ENCODE measurements around the gene DOK4.
A peak's percentile ranks its signal among the peaks of the same experiment; 100 is the strongest.

The DOK4 gene

DNA sequence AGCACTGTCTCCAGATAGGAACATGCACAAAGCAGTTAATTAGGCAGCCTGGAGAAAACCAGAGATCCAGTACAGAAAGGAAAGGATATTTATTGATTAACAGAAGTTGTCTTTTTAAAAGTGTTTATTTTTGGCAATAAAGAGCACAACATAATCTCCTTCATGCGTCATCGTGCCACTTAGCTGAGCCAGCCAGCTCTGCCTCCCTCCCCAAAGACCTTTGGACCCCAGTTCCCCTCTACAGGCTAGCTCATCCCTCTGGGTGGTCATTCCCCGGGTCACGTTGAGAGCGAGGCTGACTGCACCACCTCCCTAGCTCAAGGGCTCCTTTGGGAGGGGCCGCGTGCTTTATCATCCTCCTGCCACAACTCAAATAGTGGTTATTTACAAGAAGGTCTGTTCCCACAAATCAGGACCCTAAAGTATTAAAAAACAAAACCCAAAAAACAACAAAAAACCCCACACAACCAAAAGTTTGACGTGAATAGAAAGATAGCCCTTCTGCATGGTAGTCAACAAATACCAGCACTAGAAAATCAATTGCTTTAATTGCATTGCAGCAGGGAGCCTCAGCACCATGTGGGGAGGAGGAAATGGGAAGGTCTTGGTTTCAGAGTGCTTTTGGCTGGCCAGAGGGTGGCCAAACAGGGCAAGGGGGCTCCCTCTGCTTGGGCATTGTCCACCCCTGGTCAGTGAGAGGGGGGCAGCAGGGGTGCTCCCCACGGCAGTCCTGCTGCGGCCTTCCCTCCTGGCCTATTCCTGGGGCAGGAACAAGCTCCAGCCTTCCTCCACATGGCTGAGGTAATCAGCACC lies 14.2 kb downstream of the DOK4 start:
- no peaks in the 10 kb centered on the region for H3K27me3 ChIP-seq (replicated peaks; ENCODE audit: control insufficient read depth, insufficient read depth, low read length, poor library complexity, severe bottlenecking)
- H3K27ac ChIP-seq (ENCODE audit: insufficient read depth, low read length, poor library complexity, severe bottlenecking) = no peak overlapping the region
- H3K36me3 ChIP-seq (ENCODE audit: control insufficient read depth, insufficient read depth, low read length) = peaks cover 55% of the 10 kb centered on the region
- no peaks in the 10 kb centered on the region for H3K9me3 ChIP-seq (ENCODE audit: control insufficient read depth, low read length)
- no peak for DNase-seq
- H3K4me3 ChIP-seq (ENCODE audit: insufficient read depth, low read depth, low read length, poor library complexity, severe bottlenecking) = no peak overlapping the region
- H3K4me1 ChIP-seq (ENCODE audit: control insufficient read depth, insufficient read depth, low read length, poor library complexity, severe bottlenecking) = peaks cover 10% of the 10 kb centered on the region

DNA sequence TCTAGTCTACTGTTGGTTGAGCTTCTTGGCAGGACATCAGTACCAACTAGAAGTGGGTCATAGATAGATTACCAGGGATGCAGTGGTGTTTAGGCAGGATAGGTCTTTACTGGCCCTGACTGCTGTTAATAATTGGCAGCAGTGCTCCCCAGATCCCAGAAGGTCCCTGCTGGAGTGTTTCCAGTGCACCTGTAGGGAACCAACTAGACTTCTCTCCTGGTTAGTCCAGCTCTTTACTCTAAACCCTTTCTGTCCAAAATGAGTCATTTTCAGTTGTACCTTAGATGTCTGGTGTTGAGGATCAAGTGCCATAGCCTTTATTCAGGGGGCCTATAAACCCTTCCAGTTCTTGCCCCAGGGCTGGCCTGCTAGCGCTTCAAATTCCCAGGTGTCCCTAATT lies 15.1 kb downstream of the DOK4 start:
- no peaks in the 10 kb centered on the region for H3K27me3 ChIP-seq (replicated peaks; ENCODE audit: control insufficient read depth, insufficient read depth, low read length, poor library complexity, severe bottlenecking)
- H3K4me3 ChIP-seq (ENCODE audit: insufficient read depth, low read depth, low read length, poor library complexity, severe bottlenecking) = no peak overlapping the region
- peaks cover 60% of the 10 kb centered on the region for H3K36me3 ChIP-seq (ENCODE audit: control insufficient read depth, insufficient read depth, low read length)
- no peak overlapping the region for H3K27ac ChIP-seq (ENCODE audit: insufficient read depth, low read length, poor library complexity, severe bottlenecking)
- DNase-seq = no peak
- H3K9me3 ChIP-seq (ENCODE audit: control insufficient read depth, low read length) = no peaks in the 10 kb centered on the region
- H3K4me1 ChIP-seq (ENCODE audit: control insufficient read depth, insufficient read depth, low read length, poor library complexity, severe bottlenecking) = peaks cover 6% of the 10 kb centered on the region

DNA sequence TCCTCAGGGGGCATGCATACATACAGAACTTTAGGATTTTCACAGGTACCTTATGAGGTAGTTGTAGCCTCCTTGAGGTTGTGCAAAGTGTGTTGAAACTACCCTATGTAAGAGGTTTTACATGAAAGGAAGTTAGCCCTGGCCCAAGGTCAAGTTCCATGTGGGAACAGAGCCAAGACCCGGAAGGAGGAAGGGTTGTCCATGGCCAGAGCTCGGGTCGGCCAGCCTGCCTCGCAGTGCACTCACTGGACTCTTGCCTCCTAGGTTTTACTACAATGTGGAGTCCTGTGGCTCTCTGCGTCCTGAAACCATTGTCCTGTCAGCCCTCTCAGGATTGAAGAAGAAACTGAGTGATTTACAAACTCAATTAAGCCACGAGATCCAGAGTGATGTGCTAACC lies 15.6 kb downstream of the DOK4 start:
- Histone ChIP-seq H3K36me3 (ENCODE audit: control insufficient read depth, insufficient read depth, low read length) (peaks cover 65% of the 10 kb centered on the region), H3K27me3 (replicated peaks; ENCODE audit: control insufficient read depth, insufficient read depth, low read length, poor library complexity, severe bottlenecking) (no peaks in the 10 kb centered on the region), H3K4me1 (ENCODE audit: control insufficient read depth, insufficient read depth, low read length, poor library complexity, severe bottlenecking) (peaks cover 1% of the 10 kb centered on the region), H3K27ac (ENCODE audit: insufficient read depth, low read length, poor library complexity, severe bottlenecking) (no peak overlapping the region), H3K4me3 (ENCODE audit: insufficient read depth, low read depth, low read length, poor library complexity, severe bottlenecking) (no peak overlapping the region), H3K9me3 (ENCODE audit: control insufficient read depth, low read length) (no peaks in the 10 kb centered on the region)
- no peak for DNase-seq

DNA sequence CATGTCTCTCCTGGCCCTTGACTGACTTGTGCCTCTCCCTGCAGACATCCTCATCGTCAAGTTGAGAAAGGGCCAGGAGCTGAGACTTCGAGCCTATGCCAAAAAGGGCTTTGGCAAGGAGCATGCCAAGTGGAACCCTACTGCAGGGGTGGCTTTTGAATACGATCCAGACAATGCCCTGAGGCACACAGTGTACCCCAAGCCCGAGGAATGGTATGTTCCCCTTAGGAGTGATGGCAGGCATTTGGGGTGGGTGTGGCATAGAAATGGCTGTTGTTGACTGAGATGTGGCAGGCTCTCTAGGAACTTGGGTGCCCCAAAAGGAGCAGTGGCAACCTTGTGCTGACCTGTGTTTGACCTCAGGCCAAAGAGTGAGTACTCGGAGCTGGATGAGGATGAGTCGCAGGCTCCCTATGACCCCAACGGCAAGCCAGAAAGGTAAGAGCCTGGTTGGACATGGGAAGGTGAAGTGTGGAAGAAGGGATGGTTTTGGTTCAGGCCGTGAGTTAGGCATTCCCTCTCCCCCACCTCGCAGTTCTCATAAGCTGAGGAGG lies 16.3 kb downstream of the DOK4 start:
- H3K27me3 ChIP-seq (replicated peaks; ENCODE audit: control insufficient read depth, insufficient read depth, low read length, poor library complexity, severe bottlenecking) = no peaks in the 10 kb centered on the region
- no peak for DNase-seq
- H3K4me1 ChIP-seq (ENCODE audit: control insufficient read depth, insufficient read depth, low read length, poor library complexity, severe bottlenecking) = peaks cover under 1% of the 10 kb centered on the region
- H3K36me3 ChIP-seq (ENCODE audit: control insufficient read depth, insufficient read depth, low read length) = peaks cover 72% of the 10 kb centered on the region
- no peak overlapping the region for H3K27ac ChIP-seq (ENCODE audit: insufficient read depth, low read length, poor library complexity, severe bottlenecking)
- H3K4me3 ChIP-seq (ENCODE audit: insufficient read depth, low read depth, low read length, poor library complexity, severe bottlenecking) = no peak overlapping the region
- H3K9me3 ChIP-seq (ENCODE audit: control insufficient read depth, low read length) = no peaks in the 10 kb centered on the region

DNA sequence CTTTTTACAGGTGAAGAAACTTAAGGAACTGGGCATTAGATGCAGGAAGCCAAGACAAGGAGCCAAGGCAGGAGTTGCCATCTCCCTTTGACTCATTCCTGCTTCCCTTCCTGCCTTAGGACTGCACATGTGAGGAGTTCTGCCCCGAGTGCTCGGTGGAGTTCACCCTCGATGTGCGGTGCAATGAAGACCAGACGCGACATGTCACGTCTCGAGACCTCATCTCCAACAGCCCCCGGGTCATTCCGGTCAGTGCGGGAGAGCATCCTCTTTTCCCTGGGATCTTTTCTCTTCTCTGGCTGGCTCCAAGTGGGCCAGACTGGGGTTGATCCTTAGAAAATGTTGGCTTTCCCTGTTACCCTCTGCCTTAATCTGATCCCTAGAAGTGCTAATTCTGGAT lies 17.2 kb downstream of the DOK4 start:
- no peaks in the 10 kb centered on the region for H3K27me3 ChIP-seq (replicated peaks; ENCODE audit: control insufficient read depth, insufficient read depth, low read length, poor library complexity, severe bottlenecking)
- no peak overlapping the region for H3K27ac ChIP-seq (ENCODE audit: insufficient read depth, low read length, poor library complexity, severe bottlenecking)
- H3K4me1 ChIP-seq (ENCODE audit: control insufficient read depth, insufficient read depth, low read length, poor library complexity, severe bottlenecking) = peaks cover 3% of the 10 kb centered on the region
- DNase-seq = no peak
- no peaks in the 10 kb centered on the region for H3K9me3 ChIP-seq (ENCODE audit: control insufficient read depth, low read length)
- no peak overlapping the region for H3K4me3 ChIP-seq (ENCODE audit: insufficient read depth, low read depth, low read length, poor library complexity, severe bottlenecking)
- H3K36me3 ChIP-seq (ENCODE audit: control insufficient read depth, insufficient read depth, low read length) = peaks cover 79% of the 10 kb centered on the region

DNA sequence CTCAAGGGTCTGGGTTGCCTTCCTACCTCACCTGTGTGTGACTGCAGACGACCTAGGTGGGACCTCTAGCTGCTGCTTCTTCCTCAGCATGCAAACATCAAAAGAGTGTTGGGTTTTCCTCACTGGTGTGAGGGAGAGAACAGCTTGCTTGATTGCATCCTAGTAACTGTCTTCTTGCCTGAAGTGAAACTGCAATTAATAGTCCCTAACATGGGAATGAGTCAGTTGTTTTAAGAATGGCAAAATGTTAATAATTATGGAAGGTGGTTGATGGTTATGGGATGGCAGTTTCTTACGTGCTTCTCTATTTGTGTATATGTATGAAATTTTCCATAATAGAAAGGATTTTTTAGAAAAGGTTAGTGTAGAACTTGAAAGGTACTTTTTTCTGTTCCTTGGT lies 17.9 kb downstream of the DOK4 start:
- Histone ChIP-seq H3K4me3 (ENCODE audit: insufficient read depth, low read depth, low read length, poor library complexity, severe bottlenecking) (no peak overlapping the region), H3K4me1 (ENCODE audit: control insufficient read depth, insufficient read depth, low read length, poor library complexity, severe bottlenecking) (peaks cover 7% of the 10 kb centered on the region), H3K9me3 (ENCODE audit: control insufficient read depth, low read length) (no peaks in the 10 kb centered on the region), H3K27ac (ENCODE audit: insufficient read depth, low read length, poor library complexity, severe bottlenecking) (no peak overlapping the region), H3K36me3 (ENCODE audit: control insufficient read depth, insufficient read depth, low read length) (peaks cover 80% of the 10 kb centered on the region), H3K27me3 (replicated peaks; ENCODE audit: control insufficient read depth, insufficient read depth, low read length, poor library complexity, severe bottlenecking) (no peaks in the 10 kb centered on the region)
- DNase-seq = no peak

DNA sequence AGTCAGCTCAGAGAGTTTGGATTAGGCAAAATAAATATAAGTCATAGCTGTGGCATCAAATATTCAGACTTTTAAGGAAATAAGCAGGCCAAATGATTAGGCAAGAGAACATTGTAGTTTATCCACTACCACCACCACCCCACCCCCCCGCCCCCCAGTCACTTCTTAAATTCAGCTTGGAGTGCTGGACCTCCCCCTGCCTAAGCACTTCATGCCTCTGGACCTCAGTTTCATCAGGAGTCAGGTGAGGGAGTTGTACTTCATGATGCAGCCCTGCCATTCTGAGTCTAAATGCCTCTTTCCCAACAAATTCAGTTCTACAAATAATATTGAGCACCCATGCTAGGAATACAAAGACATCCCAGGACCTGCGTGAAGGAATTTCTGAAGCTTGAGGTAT lies 21.8 kb downstream of the DOK4 start:
- Histone ChIP-seq H3K4me1 (ENCODE audit: control insufficient read depth, insufficient read depth, low read length, poor library complexity, severe bottlenecking) (peaks cover 12% of the 10 kb centered on the region), H3K36me3 (ENCODE audit: control insufficient read depth, insufficient read depth, low read length) (peaks cover 53% of the 10 kb centered on the region), H3K4me3 (ENCODE audit: insufficient read depth, low read depth, low read length, poor library complexity, severe bottlenecking) (no peak overlapping the region), H3K9me3 (ENCODE audit: control insufficient read depth, low read length) (no peaks in the 10 kb centered on the region), H3K27ac (ENCODE audit: insufficient read depth, low read length, poor library complexity, severe bottlenecking) (no peak overlapping the region), H3K27me3 (replicated peaks; ENCODE audit: control insufficient read depth, insufficient read depth, low read length, poor library complexity, severe bottlenecking) (no peaks in the 10 kb centered on the region)
- DNase-seq = no peak

DNA sequence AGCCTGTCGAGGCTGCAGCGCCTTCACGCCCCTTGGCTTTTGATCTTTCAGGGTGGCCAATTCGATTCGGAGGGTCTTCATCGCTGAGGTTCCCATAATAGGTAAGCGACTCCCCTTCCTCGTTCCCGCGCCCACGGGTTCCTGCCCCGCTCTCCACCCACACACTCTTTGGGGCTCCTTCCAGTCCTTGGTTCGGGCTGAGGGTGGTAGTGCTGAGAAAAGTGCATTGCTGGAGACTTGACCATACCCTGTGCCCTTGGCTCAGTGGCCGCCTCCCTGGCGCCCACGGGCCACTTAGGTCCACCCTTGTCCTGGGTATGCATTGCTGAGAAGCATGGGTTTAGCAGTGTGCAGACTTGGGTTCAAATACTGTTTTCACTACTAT lies 23.3 kb downstream of the DOK4 start:
- Histone ChIP-seq H3K36me3 (ENCODE audit: control insufficient read depth, insufficient read depth, low read length) (peaks cover 51% of the 10 kb centered on the region), H3K4me3 (ENCODE audit: insufficient read depth, low read depth, low read length, poor library complexity, severe bottlenecking) (peak overlapping the region; percentile 68), H3K27ac (ENCODE audit: insufficient read depth, low read length, poor library complexity, severe bottlenecking) (peak overlapping the region; percentile 68), H3K27me3 (replicated peaks; ENCODE audit: control insufficient read depth, insufficient read depth, low read length, poor library complexity, severe bottlenecking) (no peaks in the 10 kb centered on the region), H3K4me1 (ENCODE audit: control insufficient read depth, insufficient read depth, low read length, poor library complexity, severe bottlenecking) (peaks cover 12% of the 10 kb centered on the region), H3K9me3 (ENCODE audit: control insufficient read depth, low read length) (no peaks in the 10 kb centered on the region)
- no peak for DNase-seq

DNA sequence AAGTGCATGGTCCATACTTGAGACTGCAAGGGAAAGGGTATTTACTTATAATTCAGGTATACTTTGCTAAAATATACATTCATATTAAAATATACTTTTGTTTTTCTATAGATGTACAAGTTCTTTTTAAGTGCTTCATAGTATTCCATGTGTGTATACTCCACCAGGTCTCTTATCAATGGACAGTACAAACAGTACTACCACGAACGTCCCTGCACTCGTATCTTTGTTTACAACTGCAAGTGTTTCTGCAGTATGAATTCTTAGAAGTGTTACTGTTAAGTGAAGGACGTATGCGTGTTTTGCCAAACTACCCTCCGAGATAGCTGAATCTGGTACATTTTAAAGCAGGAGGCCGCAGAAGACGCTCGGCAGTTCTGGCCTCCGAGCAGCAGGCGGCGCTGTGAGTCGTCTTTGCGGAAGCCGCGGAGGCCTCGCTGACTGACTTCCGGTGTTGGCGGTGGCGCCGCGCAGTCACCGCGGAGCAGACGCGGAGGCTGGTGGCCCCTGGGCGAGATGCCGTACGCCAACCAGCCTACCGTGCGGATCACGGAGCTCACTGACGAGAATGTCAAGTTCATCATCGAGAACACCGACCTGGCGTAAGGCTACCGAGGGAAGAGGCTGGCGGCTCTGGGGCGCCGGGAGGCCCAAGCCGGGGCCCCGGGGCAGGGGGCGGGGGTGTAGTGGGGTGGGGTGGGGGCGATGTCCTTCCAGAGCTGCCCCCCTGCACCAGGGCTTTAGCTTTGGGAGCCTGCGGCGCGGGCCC lies 23.9 kb downstream of the DOK4 start, which contains the start of gene POLR2C:
TSS of gene POLR2C (plus strand) at position 471 of the 769 bp plus-strand sequence. CDS start at position 517, 46 bp downstream.
- no peaks in the 10 kb centered on the region for H3K9me3 ChIP-seq (ENCODE audit: control insufficient read depth, low read length)
- no peaks in the 10 kb centered on the region for H3K27me3 ChIP-seq (replicated peaks; ENCODE audit: control insufficient read depth, insufficient read depth, low read length, poor library complexity, severe bottlenecking)
- DNase-seq = peak; percentile 81 to 85 (median 83)
- H3K36me3 ChIP-seq (ENCODE audit: control insufficient read depth, insufficient read depth, low read length) = peaks cover 51% of the 10 kb centered on the region
- peak within 1 kb of the TSS; percentile 68 for H3K27ac ChIP-seq (ENCODE audit: insufficient read depth, low read length, poor library complexity, severe bottlenecking)
- peaks cover 12% of the 10 kb centered on the region for H3K4me1 ChIP-seq (ENCODE audit: control insufficient read depth, insufficient read depth, low read length, poor library complexity, severe bottlenecking)
- H3K4me3 ChIP-seq (ENCODE audit: insufficient read depth, low read depth, low read length, poor library complexity, severe bottlenecking) = peak within 1 kb of the TSS; percentile 68

DNA sequence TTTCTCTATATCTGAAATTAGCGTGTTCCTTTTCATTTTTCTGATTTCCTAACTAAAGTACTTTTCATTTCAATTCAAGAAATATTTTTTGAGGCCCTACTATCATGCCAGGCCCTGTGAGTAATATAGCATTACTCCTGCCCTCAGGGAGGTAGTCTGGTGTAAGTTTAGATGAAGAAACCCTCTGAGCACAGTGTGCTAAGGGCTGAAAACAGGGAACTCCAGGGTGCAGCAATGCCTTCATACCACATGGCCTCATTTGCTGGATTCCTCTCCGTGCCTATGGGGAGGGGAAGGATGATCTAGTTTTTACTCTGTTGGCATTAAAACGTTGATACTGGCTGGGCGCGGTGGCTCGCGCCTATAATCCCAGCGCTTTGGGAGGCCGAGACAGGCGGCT lies 34.3 kb downstream of the DOK4 start:
- Histone ChIP-seq H3K36me3 (ENCODE audit: control insufficient read depth, insufficient read depth, low read length) (peaks cover 40% of the 10 kb centered on the region), H3K9me3 (ENCODE audit: control insufficient read depth, low read length) (no peaks in the 10 kb centered on the region), H3K27me3 (replicated peaks; ENCODE audit: control insufficient read depth, insufficient read depth, low read length, poor library complexity, severe bottlenecking) (no peaks in the 10 kb centered on the region), H3K4me3 (ENCODE audit: insufficient read depth, low read depth, low read length, poor library complexity, severe bottlenecking) (no peak overlapping the region), H3K4me1 (ENCODE audit: control insufficient read depth, insufficient read depth, low read length, poor library complexity, severe bottlenecking) (no peaks in the 10 kb centered on the region), H3K27ac (ENCODE audit: insufficient read depth, low read length, poor library complexity, severe bottlenecking) (no peak overlapping the region)
- no peak for DNase-seq

Measured in effector memory CD4-positive, alpha-beta T cell (primary cell).